Measurements from ENCODE around the gene HOXC6. TPM values are rescaled to one million over a fixed set of nuclear protein-coding genes. Genes with fewer than 3 reads are reported as not detected.

HOXC6 gene
- total and polyA plus RNA-seq, 10 of the 15 experiments (the other 5 are each of a cell fraction or from before 2014, with no cell fraction given), result 0.02 to 0.55 (median 0.45) TPM; not detected in 4

DNA sequence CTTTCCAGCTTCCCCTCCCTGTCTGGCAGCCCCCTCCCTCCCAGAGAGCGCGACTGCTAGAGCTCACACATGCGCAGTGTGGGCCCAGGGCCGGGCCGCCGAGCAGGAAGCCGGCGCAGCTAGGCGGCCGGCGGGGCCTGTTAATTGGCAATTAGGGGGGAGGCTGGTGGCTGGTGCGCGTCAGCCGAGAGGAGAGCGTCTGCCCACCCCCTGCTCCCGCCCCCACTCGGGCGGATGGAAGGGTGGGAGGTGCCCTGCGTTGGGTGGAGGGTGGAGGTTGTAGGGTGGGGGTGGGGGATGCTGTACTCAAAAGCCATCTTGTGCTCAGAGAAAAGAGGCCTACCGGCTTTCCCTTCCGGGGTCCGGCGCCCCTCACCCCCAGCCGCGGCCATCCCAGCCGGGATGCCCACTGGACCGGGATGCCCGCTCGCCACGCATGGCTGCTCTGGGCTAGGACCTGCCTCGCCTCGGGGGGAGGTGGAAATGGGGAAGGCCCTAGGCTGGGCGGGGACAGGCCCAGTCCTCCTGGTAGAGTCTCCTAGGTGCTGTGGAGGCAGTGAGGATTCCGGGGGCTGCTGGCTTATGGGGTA lies 10.3 kb upstream of the HOXC6 start (continued):
- TF ChIP-seq, protein P1, sequence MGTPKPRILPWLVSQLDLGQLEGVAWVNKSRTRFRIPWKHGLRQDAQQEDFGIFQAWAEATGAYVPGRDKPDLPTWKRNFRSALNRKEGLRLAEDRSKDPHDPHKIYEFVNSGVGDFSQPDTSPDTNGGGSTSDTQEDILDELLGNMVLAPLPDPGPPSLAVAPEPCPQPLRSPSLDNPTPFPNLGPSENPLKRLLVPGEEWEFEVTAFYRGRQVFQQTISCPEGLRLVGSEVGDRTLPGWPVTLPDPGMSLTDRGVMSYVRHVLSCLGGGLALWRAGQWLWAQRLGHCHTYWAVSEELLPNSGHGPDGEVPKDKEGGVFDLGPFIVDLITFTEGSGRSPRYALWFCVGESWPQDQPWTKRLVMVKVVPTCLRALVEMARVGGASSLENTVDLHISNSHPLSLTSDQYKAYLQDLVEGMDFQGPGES (IDR thresholded peaks at IDR 0.05), result no peak
- TF ChIP-seq, protein P2, sequence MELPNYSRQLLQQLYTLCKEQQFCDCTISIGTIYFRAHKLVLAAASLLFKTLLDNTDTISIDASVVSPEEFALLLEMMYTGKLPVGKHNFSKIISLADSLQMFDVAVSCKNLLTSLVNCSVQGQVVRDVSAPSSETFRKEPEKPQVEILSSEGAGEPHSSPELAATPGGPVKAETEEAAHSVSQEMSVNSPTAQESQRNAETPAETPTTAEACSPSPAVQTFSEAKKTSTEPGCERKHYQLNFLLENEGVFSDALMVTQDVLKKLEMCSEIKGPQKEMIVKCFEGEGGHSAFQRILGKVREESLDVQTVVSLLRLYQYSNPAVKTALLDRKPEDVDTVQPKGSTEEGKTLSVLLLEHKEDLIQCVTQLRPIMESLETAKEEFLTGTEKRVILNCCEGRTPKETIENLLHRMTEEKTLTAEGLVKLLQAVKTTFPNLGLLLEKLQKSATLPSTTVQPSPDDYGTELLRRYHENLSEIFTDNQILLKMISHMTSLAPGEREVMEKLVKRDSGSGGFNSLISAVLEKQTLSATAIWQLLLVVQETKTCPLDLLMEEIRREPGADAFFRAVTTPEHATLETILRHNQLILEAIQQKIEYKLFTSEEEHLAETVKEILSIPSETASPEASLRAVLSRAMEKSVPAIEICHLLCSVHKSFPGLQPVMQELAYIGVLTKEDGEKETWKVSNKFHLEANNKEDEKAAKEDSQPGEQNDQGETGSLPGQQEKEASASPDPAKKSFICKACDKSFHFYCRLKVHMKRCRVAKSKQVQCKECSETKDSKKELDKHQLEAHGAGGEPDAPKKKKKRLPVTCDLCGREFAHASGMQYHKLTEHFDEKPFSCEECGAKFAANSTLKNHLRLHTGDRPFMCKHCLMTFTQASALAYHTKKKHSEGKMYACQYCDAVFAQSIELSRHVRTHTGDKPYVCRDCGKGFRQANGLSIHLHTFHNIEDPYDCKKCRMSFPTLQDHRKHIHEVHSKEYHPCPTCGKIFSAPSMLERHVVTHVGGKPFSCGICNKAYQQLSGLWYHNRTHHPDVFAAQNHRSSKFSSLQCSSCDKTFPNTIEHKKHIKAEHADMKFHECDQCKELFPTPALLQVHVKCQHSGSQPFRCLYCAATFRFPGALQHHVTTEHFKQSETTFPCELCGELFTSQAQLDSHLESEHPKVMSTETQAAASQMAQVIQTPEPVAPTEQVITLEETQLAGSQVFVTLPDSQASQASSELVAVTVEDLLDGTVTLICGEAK (IDR thresholded peaks at IDR 0.05; ENCODE audit: borderline replicate concordance), result 0 out of 2 replicates have a peak, but pooled peaks have one; percentile 30
- peak; percentile 17; the same call in 1 of the 2 replicates for TF ChIP-seq TCF12 (IDR thresholded peaks at IDR 0.05; ENCODE audit: low read depth, low read length)
- no peak for TF ChIP-seq ZNF274 (IDR thresholded peaks at IDR 0.05; ENCODE audit: insufficient read depth, insufficient read length)
- TF ChIP-seq NBN (IDR thresholded peaks at IDR 0.05), result peak; percentile 59; the same call in 1 of the 2 replicates
- TF ChIP-seq, protein P3, sequence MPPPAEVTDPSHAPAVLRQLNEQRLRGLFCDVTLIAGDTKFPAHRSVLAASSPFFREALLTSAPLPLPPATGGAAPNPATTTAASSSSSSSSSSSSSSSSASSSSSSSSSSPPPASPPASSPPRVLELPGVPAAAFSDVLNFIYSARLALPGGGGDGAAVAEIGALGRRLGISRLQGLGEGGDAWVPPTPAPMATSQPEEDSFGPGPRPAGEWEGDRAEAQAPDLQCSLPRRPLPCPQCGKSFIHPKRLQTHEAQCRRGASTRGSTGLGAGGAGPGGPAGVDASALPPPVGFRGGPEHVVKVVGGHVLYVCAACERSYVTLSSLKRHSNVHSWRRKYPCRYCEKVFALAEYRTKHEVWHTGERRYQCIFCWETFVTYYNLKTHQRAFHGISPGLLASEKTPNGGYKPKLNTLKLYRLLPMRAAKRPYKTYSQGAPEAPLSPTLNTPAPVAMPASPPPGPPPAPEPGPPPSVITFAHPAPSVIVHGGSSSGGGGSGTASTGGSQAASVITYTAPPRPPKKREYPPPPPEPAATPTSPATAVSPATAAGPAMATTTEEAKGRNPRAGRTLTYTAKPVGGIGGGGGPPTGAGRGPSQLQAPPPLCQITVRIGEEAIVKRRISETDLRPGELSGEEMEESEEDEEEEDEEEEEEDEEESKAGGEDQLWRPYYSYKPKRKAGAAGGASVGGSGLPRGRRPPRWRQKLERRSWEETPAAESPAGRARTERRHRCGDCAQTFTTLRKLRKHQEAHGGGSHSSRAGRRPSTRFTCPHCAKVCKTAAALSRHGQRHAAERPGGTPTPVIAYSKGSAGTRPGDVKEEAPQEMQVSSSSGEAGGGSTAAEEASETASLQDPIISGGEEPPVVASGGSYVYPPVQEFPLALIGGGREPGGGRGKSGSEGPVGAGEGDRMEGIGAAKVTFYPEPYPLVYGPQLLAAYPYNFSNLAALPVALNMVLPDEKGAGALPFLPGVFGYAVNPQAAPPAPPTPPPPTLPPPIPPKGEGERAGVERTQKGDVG (CRISPR knock-in tag; IDR thresholded peaks at IDR 0.05), result no peak
- TF ChIP-seq NFXL1 (IDR thresholded peaks at IDR 0.05; ENCODE audit: borderline replicate concordance), result no peak
- TF ChIP-seq RFX5 (IDR thresholded peaks at IDR 0.05; ENCODE audit: low read depth, low read length), result no peak
- no peak for TF ChIP-seq FOS (IDR thresholded peaks at IDR 0.05; ENCODE audit: borderline replicate concordance, extremely low read depth, insufficient read length)
- TF ChIP-seq, protein P4, sequence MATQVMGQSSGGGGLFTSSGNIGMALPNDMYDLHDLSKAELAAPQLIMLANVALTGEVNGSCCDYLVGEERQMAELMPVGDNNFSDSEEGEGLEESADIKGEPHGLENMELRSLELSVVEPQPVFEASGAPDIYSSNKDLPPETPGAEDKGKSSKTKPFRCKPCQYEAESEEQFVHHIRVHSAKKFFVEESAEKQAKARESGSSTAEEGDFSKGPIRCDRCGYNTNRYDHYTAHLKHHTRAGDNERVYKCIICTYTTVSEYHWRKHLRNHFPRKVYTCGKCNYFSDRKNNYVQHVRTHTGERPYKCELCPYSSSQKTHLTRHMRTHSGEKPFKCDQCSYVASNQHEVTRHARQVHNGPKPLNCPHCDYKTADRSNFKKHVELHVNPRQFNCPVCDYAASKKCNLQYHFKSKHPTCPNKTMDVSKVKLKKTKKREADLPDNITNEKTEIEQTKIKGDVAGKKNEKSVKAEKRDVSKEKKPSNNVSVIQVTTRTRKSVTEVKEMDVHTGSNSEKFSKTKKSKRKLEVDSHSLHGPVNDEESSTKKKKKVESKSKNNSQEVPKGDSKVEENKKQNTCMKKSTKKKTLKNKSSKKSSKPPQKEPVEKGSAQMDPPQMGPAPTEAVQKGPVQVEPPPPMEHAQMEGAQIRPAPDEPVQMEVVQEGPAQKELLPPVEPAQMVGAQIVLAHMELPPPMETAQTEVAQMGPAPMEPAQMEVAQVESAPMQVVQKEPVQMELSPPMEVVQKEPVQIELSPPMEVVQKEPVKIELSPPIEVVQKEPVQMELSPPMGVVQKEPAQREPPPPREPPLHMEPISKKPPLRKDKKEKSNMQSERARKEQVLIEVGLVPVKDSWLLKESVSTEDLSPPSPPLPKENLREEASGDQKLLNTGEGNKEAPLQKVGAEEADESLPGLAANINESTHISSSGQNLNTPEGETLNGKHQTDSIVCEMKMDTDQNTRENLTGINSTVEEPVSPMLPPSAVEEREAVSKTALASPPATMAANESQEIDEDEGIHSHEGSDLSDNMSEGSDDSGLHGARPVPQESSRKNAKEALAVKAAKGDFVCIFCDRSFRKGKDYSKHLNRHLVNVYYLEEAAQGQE (IDR thresholded peaks at IDR 0.05; ENCODE audit: low read depth, low read length), result no peak
- TF ChIP-seq NR2C2 (IDR thresholded peaks at IDR 0.05; ENCODE audit: borderline replicate concordance, control insufficient read depth, insufficient read length, low read depth), result no peak
- no peak for TF ChIP-seq MTA3 (IDR thresholded peaks at IDR 0.05; ENCODE audit: borderline replicate concordance, low read length)
- TF ChIP-seq, protein P5, sequence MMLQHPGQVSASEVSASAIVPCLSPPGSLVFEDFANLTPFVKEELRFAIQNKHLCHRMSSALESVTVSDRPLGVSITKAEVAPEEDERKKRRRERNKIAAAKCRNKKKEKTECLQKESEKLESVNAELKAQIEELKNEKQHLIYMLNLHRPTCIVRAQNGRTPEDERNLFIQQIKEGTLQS (IDR thresholded peaks at IDR 0.05; ENCODE audit: borderline replicate concordance, extremely low read depth, low read depth, low read length), result no peak
- TF ChIP-seq, protein P6, sequence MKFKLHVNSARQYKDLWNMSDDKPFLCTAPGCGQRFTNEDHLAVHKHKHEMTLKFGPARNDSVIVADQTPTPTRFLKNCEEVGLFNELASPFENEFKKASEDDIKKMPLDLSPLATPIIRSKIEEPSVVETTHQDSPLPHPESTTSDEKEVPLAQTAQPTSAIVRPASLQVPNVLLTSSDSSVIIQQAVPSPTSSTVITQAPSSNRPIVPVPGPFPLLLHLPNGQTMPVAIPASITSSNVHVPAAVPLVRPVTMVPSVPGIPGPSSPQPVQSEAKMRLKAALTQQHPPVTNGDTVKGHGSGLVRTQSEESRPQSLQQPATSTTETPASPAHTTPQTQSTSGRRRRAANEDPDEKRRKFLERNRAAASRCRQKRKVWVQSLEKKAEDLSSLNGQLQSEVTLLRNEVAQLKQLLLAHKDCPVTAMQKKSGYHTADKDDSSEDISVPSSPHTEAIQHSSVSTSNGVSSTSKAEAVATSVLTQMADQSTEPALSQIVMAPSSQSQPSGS (IDR thresholded peaks at IDR 0.05; ENCODE audit: low read length), result no peak
- TF ChIP-seq EZH2 (IDR thresholded peaks at IDR 0.05; ENCODE audit: borderline replicate concordance, control insufficient read depth, low read depth, low read length), result no peak

All from GM12878 (cell line).